Left cardiac atrium (tissue), 4 donors: ENCODE measurements around the gene TTLL3. TPM values are rescaled to one million over a fixed set of nuclear protein-coding genes. Genes with fewer than 3 reads are reported as not detected.
"Not testable (repeated sequence)": the region's sequence is repeated elsewhere in the genome, so short reads cannot be mapped to it uniquely, and the experiment has no call there.

ENCODE experiments used
- ATAC-seq, 2 donors: fragments of 200-7000 bp; cut with Tn5 transposase; one replicate each; pipeline ENCODE4 v1.9.1; 2020; ENCODE audit warnings: mild to moderate bottlenecking in 2 of 2, moderate library complexity in 2 of 2
- DNase-seq: peaks from one replicate; pipeline ENCODE4 v3.0.0-alpha.2; 2020
- intact Hi-C, 2 donors: fragments of 100-400 bp; cut with DNase I; formaldehyde crosslinking; loops; one replicate each; pipeline versions ENCODE4 v1.14.1 to v1.15.1; 2022 to 2023
- long read RNA-seq: library from polyadenylated mRNA; unstranded; transcript quantifications from one replicate; pipeline ENCODE4 v2.0.0, GENCODE V29; 2021
- total RNA-seq, 2 donors: library from RNA; stranded (reverse); fragmentation: NEBNext Ultra II Directional; extraction: Animal tissue kit (Norgen Biotek cat#: 25700); gene quantifications; one replicate each; pipeline ENCODE4 v1.2.1, GENCODE V29; 2021
- donor health status: DM: no; HTN: yes; CAD: no.
- donor health status: DM: no; HTN: yes; CAD: no; lungs with severe emphysema.
- donor health status: DM: yes; HTN: yes; CAD: no.
- donor health status: Dilated cardiomyopathy.

Gene TTLL3
- 10 to 100 TPM; 15.4 to 20.4 TPM for total RNA-seq
- long read RNA-seq, partial matches to known transcripts, result 2 of 10 reads
- long read RNA-seq, other reads (novel, unspliced or antisense), result 6 of 10 reads

GRCh38 chr3:9809615-9810432, at the start of gene TTLL3:
TTLL3 (plus strand) TSS chr3:9810262; CDS start chr3:9810662, 400 bp downstream.
- intact Hi-C loops, result loop anchor here in 1 of 2 donors (10.0 kb wide), 1 partner anchor 75 kb away; the partner anchor contains the start of gene BRPF1
- peak; percentile 92 to 93 for ATAC-seq
- DNase-seq, result peak; percentile 86

GRCh38 chr3:9760779-9761505, 49.1 kb upstream of the TTLL3 start:
- no peak for ATAC-seq
- intact Hi-C loops, result no loop called here
- DNase-seq, result no peak

- ATAC-seq (no peak), DNase-seq (no peak)
- intact Hi-C loops, result no loop called here
These were observed 48.1 kb upstream of the TTLL3 start for GRCh38 chr3:9761919-9762318.

- ATAC-seq (no peak), DNase-seq (no peak)
- intact Hi-C loops, result no loop called here
These were observed 47.2 kb upstream of the TTLL3 start for GRCh38 chr3:9762871-9763270.

GRCh38 chr3:9765865-9766264, 44.2 kb upstream of the TTLL3 start:
- intact Hi-C loops, result no loop called here
- ATAC-seq, result no peak
- no peak for DNase-seq

- intact Hi-C loops, result no loop called here
- DNase-seq (peak; percentile 44), ATAC-seq (peak in 1 of 2 donors; percentile 25)
These were observed 42.6 kb upstream of the TTLL3 start for GRCh38 chr3:9767418-9767817.

- ATAC-seq (no peak), DNase-seq (no peak)
- intact Hi-C loops, result no loop called here
These were observed 41.8 kb upstream of the TTLL3 start for GRCh38 chr3:9768141-9768775.

GRCh38 chr3:9769012-9769411, 41.0 kb upstream of the TTLL3 start:
- DNase-seq (no peak), ATAC-seq (no peak)
- intact Hi-C loops, result no loop called here

- ATAC-seq (peak; percentile 95), DNase-seq (peak; percentile 88)
- intact Hi-C loops, result no loop called here
These were observed 40.4 kb upstream of the TTLL3 start, which contains the start of gene CAMK1 for GRCh38 chr3:9769426-9770275. CAMK1 (minus strand) TSS chr3:9769947; CDS start chr3:9767749, 2,198 bp downstream.

- intact Hi-C loops, result no loop called here
- ATAC-seq (peak; percentile 34 to 75), DNase-seq (peak; percentile 91)
These were observed 39.7 kb upstream of the TTLL3 start for GRCh38 chr3:9770276-9770812.

GRCh38 chr3:9771007-9771406, 39.1 kb upstream of the TTLL3 start:
- ATAC-seq, intact Hi-C loops, DNase-seq: not testable (repeated sequence)

- DNase-seq, result no peak
- intact Hi-C loops, result no loop called here
- no peak for ATAC-seq
These were observed 33.0 kb upstream of the TTLL3 start for GRCh38 chr3:9776896-9777693.

GRCh38 chr3:9777694-9778021, 32.4 kb upstream of the TTLL3 start:
- no peak for ATAC-seq
- intact Hi-C loops, result no loop called here
- DNase-seq, result no peak

- intact Hi-C loops, result no loop called here
- ATAC-seq (peak in 1 of 2 donors; percentile 52), DNase-seq (no peak)
These were observed 31.7 kb upstream of the TTLL3 start for GRCh38 chr3:9778143-9779074.

GRCh38 chr3:9779075-9779593, 30.9 kb upstream of the TTLL3 start:
- intact Hi-C loops, result no loop called here
- ATAC-seq, result peak in 1 of 2 donors; percentile 12
- DNase-seq, result peak; percentile 3

GRCh38 chr3:9779721-9780457, 30.2 kb upstream of the TTLL3 start:
- ATAC-seq (peak; percentile 45 to 70), DNase-seq (peak; percentile 24)
- intact Hi-C loops, result no loop called here
